Bronchial epithelial cell (primary cell): ENCODE results near the gene LRRIQ4. TPM values are rescaled to one million over a fixed set of nuclear protein-coding genes. Genes with fewer than 3 reads are reported as not detected.

ENCODE experiments used
- DNase-seq: peaks from one replicate; pipeline ENCODE4 v3.0.0-alpha.2; 2010; ENCODE audit warnings: low read depth
- FAIRE-seq: peaks from 2 replicates; lab custom pipeline; 2011; peaks lifted over from hg19 to GRCh38; lab: Jason Lieb, UNC
- H3K27me3 ChIP-seq: 2 replicates; pipeline ENCODE4 v1.5.1; 2011; ENCODE audit warnings: low read length; ENCODE audit not compliant: control insufficient read depth, insufficient read depth
- H3K36me3 ChIP-seq: 2 replicates; pipeline ENCODE4 v1.5.1; 2011; ENCODE audit warnings: low read length; ENCODE audit not compliant: control insufficient read depth, insufficient read depth
- H3K4me3 ChIP-seq: 2 replicates; pipeline ENCODE4 v1.5.1; 2011; ENCODE audit warnings: mild to moderate bottlenecking, low read depth, low read length, control low read depth
- CTCF ChIP-seq: IDR thresholded peaks from 2 replicates; pipeline ENCODE4 v1.5.1; 2011; ENCODE audit warnings: mild to moderate bottlenecking, moderate library complexity, low read length, control low read depth, inconsistent platforms; ENCODE audit not compliant: insufficient read depth, severe bottlenecking
- total RNA-seq: library from RNA; depleted of rRNA; stranded (reverse); fragments of >200 nt; gene quantifications from 2 replicates; pipeline ENCODE4 v1.2.1, GENCODE V29; 2014

The LRRIQ4 gene
- not detected in 2 replicates for total RNA-seq

GRCh38 chr3:169812332-169813235 lies at the start of gene LRRIQ4, which contains the start of gene LRRC34:
TSS of gene LRRIQ4 (plus strand) at chr3:169812870. CDS start at chr3:169821922, 9,052 bp downstream.
TSS of gene LRRC34 (minus strand) at chr3:169812904. CDS start at chr3:169812548, 356 bp downstream.
- TF ChIP-seq CTCF: no peak
- DNase-seq (peak; percentile 25), FAIRE-seq (no peak)
- no peaks in the 10 kb centered on the region for H3K27me3 ChIP-seq
- H3K4me3 ChIP-seq: peak within 1 kb of the TSS; percentile 46
- no peaks in the 10 kb centered on the region for H3K36me3 ChIP-seq

DNA sequence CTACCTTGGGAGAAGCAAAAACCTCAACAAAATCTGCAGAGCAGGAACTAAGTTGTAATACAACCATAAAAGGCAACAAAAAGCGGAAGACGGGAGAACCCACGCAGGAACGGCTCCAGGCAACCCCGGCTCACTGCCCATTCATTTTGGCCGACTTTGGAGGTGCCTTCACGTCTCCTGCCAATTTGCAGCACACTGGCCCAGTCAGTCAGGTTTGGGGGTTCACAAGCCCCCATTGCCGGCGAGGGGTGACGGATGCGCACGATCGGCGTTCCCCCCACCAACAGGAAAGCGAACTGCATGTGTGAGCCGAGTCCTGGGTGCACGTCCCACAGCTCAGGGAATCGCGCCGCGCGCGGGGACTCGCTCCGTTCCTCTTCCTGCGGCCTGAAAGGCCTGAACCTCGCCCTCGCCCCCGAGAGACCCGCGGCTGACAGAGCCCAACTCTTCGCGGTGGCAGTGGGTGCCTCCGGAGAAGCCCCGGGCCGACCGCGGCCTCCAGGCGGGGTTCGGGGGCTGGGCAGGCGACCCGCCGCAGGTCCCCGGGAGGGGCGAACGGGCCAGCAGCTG lies 48.3 kb upstream of the LRRIQ4 start:
- Histone ChIP-seq H3K4me3 (peak overlapping the region; percentile 87), H3K27me3 (no peaks in the 10 kb centered on the region)
- FAIRE-seq: no peak

DNA sequence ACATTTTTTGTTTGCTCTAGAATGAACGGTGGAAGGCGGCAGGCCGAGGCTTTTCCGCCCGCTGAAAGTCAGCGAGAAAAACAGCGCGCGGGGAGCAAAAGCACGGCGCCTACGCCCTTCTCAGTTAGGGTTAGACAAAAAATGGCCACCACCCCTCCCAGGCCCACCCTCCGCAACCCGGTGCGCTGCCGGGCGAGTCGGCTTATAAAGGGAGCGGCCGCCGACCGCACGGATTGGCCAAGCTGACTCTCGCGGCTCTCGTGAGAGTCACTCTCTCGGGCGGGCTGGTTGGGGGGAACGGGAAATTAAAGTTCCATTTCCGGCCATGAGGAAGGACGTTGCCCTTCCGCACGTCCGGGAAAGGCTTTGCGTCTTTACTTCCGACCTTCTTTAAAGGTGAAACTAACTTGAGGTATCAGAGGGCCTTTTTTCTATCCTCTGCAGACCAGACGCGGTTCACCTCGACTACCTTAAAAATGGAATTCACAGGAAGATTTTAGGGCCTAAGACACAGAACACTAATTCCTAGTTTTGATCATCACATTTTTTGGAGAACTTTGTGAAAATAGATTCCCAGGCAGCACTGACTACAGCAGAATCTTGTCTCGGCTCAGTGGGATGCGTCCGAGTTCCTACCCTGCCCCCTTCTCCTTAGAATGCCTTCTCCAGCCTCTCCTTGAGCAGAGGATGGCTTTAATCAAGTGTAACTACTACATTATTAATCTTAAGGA lies 47.6 kb upstream of the LRRIQ4 start, which contains the start of gene TERC:
TERC (minus strand) TSS at position 179 of the 731 bp plus-strand sequence.
- H3K4me3 ChIP-seq: peak within 1 kb of the TSS; percentile 87
- no peaks in the 10 kb centered on the region for H3K27me3 ChIP-seq
- H3K36me3 ChIP-seq: no peaks in the 10 kb centered on the region
- TF ChIP-seq CTCF: no peak
- FAIRE-seq: no peak
- DNase-seq: peak; percentile 77

More for the DNA sequence above, 48.3 kb upstream of the LRRIQ4 start:
- DNase-seq: peak; percentile 37
- TF ChIP-seq CTCF: no peak
- H3K36me3 ChIP-seq: no peaks in the 10 kb centered on the region

DNA sequence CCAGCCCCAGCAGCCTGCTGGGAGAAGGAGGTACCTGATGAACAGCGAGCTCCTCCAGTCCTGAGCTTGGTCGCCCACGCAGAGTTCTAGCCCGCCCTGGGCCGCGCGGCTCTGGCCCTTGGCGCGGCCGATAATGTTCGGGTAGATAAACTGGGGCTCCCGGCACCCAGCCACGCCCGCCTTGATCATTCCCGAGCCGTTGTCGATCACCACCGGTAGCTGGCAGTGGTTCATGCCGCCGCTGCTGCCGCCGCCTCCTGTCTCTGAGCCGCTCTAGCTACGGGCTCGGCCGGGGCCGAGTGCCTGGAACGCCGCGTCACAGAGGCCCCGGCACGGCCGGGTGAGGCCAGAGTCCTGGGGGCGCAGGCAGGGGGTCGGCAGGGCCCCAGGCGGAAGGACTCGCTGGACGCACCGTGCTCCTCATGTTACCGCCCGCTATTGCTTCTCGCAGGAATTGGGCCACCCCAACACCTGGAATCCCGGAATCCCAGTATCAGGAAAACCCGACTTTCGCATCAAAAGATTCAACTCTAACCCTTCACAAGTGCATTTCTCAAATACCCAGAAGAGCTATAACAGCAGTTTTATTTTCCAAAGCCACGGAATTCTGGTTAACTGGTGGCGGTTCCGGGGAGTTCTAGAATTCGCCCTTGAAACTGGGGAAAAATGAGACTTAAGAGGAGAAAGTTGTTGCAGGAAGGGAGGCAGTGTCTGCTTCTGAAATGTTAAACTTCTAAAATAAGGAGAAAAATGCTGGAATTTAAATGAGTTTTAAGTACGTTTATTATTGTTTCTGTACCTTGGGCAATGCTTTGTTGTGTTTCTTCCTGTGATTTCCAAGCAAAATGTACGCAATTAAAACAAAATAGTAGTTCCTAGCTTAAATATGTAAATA lies 43.1 kb upstream of the LRRIQ4 start, which contains the start of gene ACTRT3:
ACTRT3 (minus strand) TSS at position 275 of the 895 bp plus-strand sequence; CDS start at position 234, 41 bp downstream.
- Histone ChIP-seq H3K27me3 (no peaks in the 10 kb centered on the region), H3K36me3 (peaks cover 2% of the 10 kb centered on the region), H3K4me3 (peak within 1 kb of the TSS; percentile 75)
- peak; percentile 17 for TF ChIP-seq CTCF
- FAIRE-seq: no peak
- DNase-seq: peak; percentile 61
